MM.1S (cell line): Measurements from ENCODE around the gene NOS1.

Experiments
- EZH2phosphoT487 ChIP-seq: fragments of 300-600 bp; sonication (generic); IDR thresholded peaks from 2 replicates; pipeline ENCODE4 v1.6.1; 2018; ENCODE audit warnings: antibody characterized with exemption, low read length
- TF ChIP-seq, protein P1 (sequence below): fragments of 300-600 bp; sonication (generic); IDR thresholded peaks from 2 replicates; pipeline ENCODE4 v1.5.1; 2016; ENCODE audit warnings: antibody characterized with exemption, low read length, mixed read lengths

DNA sequence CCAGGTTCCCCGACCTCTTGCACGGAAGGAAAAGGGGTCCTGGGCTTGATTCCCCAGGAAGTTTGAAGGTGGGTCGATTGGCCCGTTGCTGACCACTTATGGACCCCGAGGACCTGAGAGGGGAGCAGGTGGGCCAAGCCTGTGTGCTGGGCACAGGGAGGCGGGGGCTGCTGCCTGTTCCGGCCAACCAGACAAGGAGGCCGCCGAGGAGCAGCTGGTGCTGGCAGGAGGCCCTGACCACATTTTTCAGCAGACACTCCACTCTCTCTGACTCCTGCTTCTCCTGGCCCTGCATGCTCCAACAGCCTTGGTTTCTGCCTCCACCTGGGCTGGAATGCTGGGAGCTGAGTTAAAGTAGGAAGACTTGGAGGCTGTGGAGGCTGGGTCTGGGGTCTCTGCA lies 42.8 kb downstream of the NOS1 start:
- TF ChIP-seq, protein P1, sequence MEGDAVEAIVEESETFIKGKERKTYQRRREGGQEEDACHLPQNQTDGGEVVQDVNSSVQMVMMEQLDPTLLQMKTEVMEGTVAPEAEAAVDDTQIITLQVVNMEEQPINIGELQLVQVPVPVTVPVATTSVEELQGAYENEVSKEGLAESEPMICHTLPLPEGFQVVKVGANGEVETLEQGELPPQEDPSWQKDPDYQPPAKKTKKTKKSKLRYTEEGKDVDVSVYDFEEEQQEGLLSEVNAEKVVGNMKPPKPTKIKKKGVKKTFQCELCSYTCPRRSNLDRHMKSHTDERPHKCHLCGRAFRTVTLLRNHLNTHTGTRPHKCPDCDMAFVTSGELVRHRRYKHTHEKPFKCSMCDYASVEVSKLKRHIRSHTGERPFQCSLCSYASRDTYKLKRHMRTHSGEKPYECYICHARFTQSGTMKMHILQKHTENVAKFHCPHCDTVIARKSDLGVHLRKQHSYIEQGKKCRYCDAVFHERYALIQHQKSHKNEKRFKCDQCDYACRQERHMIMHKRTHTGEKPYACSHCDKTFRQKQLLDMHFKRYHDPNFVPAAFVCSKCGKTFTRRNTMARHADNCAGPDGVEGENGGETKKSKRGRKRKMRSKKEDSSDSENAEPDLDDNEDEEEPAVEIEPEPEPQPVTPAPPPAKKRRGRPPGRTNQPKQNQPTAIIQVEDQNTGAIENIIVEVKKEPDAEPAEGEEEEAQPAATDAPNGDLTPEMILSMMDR: no peak
- TF ChIP-seq EZH2phosphoT487: no peak
